GM06990 (cell line): ENCODE measurements around the gene WEE2.

ENCODE experiments used
- DNase-seq: peaks from one replicate; pipeline ENCODE4 v3.0.0-alpha.2; 2011; ENCODE audit not compliant: insufficient read length; ENCODE audit errors: extremely low read depth
- H3K27me3 ChIP-seq: replicated peaks from 2 replicates; pipeline ENCODE4 v1.6.0; 2011; ENCODE audit warnings: low read length; ENCODE audit not compliant: control insufficient read depth, insufficient read depth
- H3K36me3 ChIP-seq: 2 replicates; pipeline ENCODE4 v1.5.1; 2011; ENCODE audit warnings: low read length; ENCODE audit not compliant: control insufficient read depth, insufficient read depth
- H3K4me3 ChIP-seq: replicated peaks from 2 replicates; pipeline ENCODE4 v1.5.1; 2011; ENCODE audit warnings: low read depth, mild to moderate bottlenecking, control low read depth, low read length
- CTCF ChIP-seq: IDR thresholded peaks from 2 replicates; pipeline ENCODE4 v1.5.1; 2011; ENCODE audit warnings: low read length, control low read depth, mild to moderate bottlenecking, inconsistent platforms; ENCODE audit not compliant: insufficient read depth, poor library complexity, severe bottlenecking

Gene WEE2

GRCh38 chr7:141708351-141708750 lies at the start of gene WEE2:
WEE2 (plus strand) TSS chr7:141708353; CDS start chr7:141708759, 406 bp downstream.
- Histone ChIP-seq H3K36me3 (no peaks in the 10 kb centered on the region), H3K27me3 (no peaks in the 10 kb centered on the region), H3K4me3 (no peak within 1 kb of the TSS)
- TF ChIP-seq CTCF = no peak
- DNase-seq = no peak

GRCh38 chr7:141659501-141659900 lies 48.7 kb upstream of the WEE2 start:
- H3K27me3 ChIP-seq = no peaks in the 10 kb centered on the region
- TF ChIP-seq CTCF = no peak
- H3K36me3 ChIP-seq = peaks cover 10% of the 10 kb centered on the region
- no peak overlapping the region for H3K4me3 ChIP-seq
- no peak for DNase-seq

GRCh38 chr7:141660259-141660658 lies 47.9 kb upstream of the WEE2 start:
- peaks cover 13% of the 10 kb centered on the region for H3K36me3 ChIP-seq
- TF ChIP-seq CTCF = no peak
- no peaks in the 10 kb centered on the region for H3K27me3 ChIP-seq
- DNase-seq = no peak
- no peak overlapping the region for H3K4me3 ChIP-seq

- DNase-seq = no peak
- peaks cover 13% of the 10 kb centered on the region for H3K36me3 ChIP-seq
- no peaks in the 10 kb centered on the region for H3K27me3 ChIP-seq
- no peak for TF ChIP-seq CTCF
- no peak overlapping the region for H3K4me3 ChIP-seq
These were observed 44.9 kb upstream of the WEE2 start for GRCh38 chr7:141663081-141663849.

GRCh38 chr7:141664450-141664849 lies 43.7 kb upstream of the WEE2 start:
- no peak for TF ChIP-seq CTCF
- Histone ChIP-seq H3K4me3 (no peak overlapping the region), H3K27me3 (no peaks in the 10 kb centered on the region), H3K36me3 (peaks cover 13% of the 10 kb centered on the region)
- DNase-seq = no peak
